Peyer's patch (tissue), 4 donors: ENCODE data around the gene FAM234B.

Experiments used
- POLR2A ChIP-seq, 2 donors: fragments of 450-650 bp; IDR thresholded peaks; one replicate each; pipeline ENCODE4 v1.5.1; 2017; ENCODE audit warnings: antibody characterized with exemption in 2 of 2, mild to moderate bottlenecking in 2 of 2, moderate library complexity in 2 of 2
- TF ChIP-seq, protein P1 (sequence below), 6 experiments: fragments of 450-650 bp in 4 of 6; fragments of 200-600 bp in 2 of 6; sonication (generic) in 1 of 6; IDR thresholded peaks; one replicate each; pipeline ENCODE4 v1.5.1; 2017 to 2019; ENCODE audit warnings: antibody characterized with exemption in 6 of 6, mild to moderate bottlenecking in 3 of 6, moderate library complexity in 1 of 6

DNA sequence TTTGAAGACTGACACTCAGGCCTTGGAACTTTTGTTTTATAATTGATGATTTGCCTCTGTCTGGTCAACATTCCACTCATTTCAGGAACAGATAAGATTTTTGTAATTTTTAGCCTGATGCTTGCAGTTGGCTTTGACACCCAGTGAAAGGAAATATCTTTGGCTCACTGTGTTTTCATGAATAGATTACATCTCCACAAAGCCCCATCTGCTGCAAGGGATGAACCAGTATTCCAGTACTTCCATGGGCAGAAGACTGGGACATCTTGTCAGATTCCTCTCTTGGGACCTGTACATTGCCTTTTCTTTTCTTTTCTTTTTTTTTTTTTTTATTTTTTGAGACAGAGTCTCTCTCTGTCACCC, 30.9 kb downstream of the FAM234B start:
- TF ChIP-seq, protein P1, sequence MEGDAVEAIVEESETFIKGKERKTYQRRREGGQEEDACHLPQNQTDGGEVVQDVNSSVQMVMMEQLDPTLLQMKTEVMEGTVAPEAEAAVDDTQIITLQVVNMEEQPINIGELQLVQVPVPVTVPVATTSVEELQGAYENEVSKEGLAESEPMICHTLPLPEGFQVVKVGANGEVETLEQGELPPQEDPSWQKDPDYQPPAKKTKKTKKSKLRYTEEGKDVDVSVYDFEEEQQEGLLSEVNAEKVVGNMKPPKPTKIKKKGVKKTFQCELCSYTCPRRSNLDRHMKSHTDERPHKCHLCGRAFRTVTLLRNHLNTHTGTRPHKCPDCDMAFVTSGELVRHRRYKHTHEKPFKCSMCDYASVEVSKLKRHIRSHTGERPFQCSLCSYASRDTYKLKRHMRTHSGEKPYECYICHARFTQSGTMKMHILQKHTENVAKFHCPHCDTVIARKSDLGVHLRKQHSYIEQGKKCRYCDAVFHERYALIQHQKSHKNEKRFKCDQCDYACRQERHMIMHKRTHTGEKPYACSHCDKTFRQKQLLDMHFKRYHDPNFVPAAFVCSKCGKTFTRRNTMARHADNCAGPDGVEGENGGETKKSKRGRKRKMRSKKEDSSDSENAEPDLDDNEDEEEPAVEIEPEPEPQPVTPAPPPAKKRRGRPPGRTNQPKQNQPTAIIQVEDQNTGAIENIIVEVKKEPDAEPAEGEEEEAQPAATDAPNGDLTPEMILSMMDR (IDR thresholded peaks at IDR 0.05), result no peak
- no peak for TF ChIP-seq POLR2A (IDR thresholded peaks at IDR 0.05)
